NCI-H2107 treated with DMSO at 0.1 percent for 48 hours (cell line): ENCODE data around the gene GOLGA6B.
"Not testable (repeated sequence)": the region's sequence is repeated elsewhere in the genome, so short reads cannot be mapped to it uniquely, and the experiment has no call there.

Source experiments
- DNase-seq: peaks from one replicate; lab custom pipeline; 2025; ENCODE audit not compliant: unreplicated experiment; lab: John Stamatoyannopoulos, UW

GOLGA6B gene

GRCh38 chr15:72665706-72666105, 11.2 kb downstream of the GOLGA6B start:
- DNase-seq, result not testable (repeated sequence)

- DNase-seq, result not testable (repeated sequence)
Measured at GRCh38 chr15:72669803-72670202, 15.3 kb downstream of the GOLGA6B start.

DNA sequence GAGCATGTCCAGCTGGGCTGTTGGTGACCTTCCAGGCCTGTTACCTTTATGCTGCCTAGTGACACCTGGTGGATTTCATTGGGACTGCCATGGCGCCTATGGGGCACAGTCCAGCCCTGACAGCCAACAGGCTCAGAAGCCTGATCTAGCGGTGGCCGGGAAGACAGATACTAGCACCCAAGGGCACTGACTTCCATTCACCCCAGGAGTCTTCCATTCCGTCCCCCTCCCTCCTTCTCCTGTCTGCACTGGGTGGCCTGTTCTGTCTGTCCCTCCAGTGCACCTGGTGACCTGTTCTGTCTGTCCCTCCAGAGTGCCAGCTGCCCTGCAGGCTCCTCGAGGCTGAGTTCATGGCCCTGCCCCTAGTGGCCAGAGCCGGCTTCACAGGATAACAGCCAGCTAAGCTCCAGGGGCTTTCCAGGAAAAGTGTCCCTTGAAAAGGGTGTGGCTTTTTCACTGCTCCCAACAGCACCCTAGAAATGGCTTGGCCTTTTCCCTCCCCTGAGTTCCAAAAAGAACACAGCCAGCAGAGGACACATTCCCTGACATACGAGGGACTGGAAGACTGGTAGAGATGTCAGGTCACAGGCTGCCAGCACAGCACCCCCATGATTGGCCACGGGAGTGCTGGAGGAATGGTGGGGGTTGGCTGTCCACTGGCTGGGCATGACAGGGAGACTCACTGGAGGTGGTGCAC, 16.3 kb downstream of the GOLGA6B start:
- not testable (repeated sequence) for DNase-seq

GRCh38 chr15:72671525-72671924, 17.0 kb downstream of the GOLGA6B start:
- DNase-seq, result no peak

DNA sequence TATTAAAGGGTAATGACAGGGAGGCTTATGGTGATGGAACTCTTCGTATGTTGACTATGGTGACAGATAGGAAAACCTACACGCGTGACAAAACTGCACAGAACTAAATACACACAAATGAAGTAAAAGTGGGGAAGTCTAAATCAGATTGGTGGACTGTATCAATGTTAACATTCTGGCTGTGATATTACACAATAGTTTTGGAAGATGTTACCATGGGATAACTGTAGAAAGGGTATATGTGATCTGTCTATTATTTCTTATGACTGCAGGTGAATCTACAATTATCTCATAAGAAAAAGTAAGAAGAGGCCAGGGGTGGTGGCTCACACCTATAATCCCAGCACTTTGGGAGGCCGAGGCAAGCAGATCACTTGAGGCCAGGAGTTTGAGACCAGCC, 22.3 kb downstream of the GOLGA6B start:
- DNase-seq, result no peak

GRCh38 chr15:72680931-72681330, 26.4 kb downstream of the GOLGA6B start:
- DNase-seq, result no peak

DNA sequence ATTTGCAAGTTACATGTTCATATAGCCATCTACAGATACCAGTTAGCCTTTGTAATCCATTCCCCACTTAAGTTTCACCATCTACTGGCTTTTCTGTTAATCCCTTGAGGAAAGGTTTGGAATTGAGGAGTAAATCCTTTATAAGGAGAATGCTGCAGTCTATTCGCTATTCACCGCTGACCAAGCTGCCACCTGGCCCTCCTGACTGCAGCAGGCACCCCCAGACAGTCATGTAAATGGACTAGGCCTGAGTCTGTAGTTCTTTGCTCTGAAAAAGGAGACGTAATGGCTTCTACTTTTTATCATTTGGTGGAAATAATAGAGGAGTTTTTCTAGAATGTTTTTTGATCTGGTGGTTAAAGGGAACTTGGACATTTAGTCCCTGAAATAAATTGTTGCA, 28.3 kb downstream of the GOLGA6B start:
- no peak for DNase-seq

- DNase-seq, result no peak
Measured at GRCh38 chr15:72685301-72685924, 30.9 kb downstream of the GOLGA6B start.

DNA sequence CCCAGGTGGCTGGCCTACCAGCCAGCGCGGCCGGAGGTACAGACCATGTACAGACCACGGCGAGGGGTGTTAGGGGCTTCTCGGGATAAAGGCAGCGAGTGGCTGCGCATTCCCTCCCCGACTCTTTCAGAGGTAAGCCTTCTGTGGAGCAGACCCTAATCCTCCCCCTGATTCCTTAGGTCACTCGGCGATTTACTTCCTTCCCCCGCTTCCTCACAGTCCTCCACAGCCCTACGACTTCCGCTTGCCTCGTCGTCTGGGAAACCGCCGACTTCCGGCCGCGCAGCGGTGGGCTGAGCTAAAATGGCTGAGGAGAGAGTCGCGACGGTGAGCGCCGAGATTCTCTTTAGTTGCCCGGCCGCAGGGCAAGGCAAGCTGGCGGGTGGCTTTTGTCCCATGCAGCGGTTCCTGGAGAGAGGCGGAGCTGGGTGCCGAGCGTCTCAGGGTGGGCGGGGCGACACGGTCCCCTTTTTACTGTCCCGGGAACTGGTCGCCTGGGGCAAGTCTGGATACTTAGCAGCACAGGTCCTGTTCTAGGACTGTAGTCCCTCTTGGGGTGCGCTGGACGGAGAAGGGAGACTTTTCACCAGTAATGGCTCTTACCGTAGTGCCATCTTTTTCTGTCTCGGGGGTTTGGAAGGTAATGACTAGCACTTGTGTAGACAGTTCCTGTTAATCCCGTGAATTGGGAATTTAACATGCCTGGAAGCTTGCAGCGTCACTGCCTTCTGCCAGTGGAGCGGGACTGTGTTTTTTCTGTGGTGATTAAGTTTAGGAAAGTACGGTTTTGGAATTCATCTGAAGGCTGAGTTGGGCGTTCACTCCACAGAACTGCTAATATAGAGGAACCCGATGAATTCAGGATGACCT, 31.7 kb downstream of the GOLGA6B start, which contains the start of the genes BBS4 and HIGD2B:
Gene BBS4 (plus strand): TSS at position 283 of the 870 bp plus-strand sequence. CDS start 21 bp downstream, at position 304.
Gene HIGD2B (minus strand): TSS at position 258 of the 870 bp plus-strand sequence. CDS start 9,808 bp downstream, outside the sequence.
- DNase-seq, result no peak

- DNase-seq, result no peak
Measured at GRCh38 chr15:72688697-72689096, 34.2 kb downstream of the GOLGA6B start.

DNA sequence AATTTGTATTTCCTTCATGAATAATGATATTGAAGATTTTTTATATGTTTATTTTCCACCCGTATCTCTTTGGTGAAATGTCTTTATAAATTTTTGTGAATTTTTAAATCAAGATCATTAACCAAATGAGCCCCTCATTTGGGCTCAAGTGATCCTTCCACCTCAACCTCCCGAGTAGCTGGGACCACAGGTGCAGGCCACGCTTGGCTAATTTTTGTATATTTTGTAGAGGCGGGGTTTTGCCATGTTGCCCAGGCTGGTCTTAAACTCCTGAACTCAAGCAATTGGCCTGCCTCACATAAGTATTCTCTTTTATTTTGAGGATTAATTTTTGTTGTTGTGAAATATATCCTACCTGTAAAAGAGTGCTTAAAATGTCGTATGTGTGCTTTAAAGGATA, 36.4 kb downstream of the GOLGA6B start:
- no peak for DNase-seq

- no peak for DNase-seq
Measured at GRCh38 chr15:72698938-72699337, 44.4 kb downstream of the GOLGA6B start.

GRCh38 chr15:72700076-72700475, 45.6 kb downstream of the GOLGA6B start:
- no peak for DNase-seq

GRCh38 chr15:72706266-72706665, 51.8 kb downstream of the GOLGA6B start:
- no peak for DNase-seq

DNA sequence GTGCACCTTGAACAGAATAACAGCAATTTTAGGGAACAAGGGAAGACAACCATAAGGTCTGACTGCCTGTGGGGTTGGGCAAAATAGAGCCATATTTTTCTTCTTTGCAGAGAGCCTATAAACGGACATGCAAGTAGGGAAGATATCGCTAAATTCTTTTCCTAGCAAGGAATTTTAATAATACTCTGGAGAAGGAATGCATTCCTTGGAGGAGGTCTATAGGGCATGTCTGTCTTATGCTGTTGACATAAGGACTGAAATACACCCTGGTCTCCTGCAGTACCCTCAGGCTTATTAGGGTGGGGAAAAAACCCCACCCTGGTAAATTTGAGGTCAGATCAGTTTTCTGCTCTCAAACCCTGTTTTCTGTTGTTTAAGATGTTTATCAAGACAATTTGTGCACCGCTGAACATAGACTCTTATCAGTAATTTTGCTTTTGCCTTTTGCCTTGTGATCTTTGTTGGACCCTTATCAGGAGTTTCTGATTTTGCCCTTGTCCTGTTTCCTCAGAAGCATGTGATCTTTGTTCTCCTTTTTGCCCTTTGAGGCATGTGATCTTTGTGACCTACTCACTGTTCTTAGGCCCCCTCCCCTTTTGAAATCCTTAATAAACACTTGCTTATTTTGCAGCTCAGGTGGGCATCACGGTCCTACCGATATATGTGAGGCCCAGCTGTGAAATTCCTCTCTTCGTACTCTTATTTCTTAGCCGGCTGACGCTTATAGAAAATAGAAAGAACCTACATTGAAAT, 54.2 kb downstream of the GOLGA6B start:
- not testable (repeated sequence) for DNase-seq
